Motor neuron (in vitro differentiated cells): ENCODE measurements around the gene PARD6A. TPM values are rescaled to one million over a fixed set of nuclear protein-coding genes. Genes with fewer than 3 reads are reported as not detected.
A peak's percentile ranks its signal among the peaks of the same experiment; 100 is the strongest.

Experiments
- ATAC-seq, 8 experiments: fragments of 200-7000 bp; cut with Tn5 transposase; replicated peaks in 6 of 8; 2 replicates each; pipeline ENCODE4 v1.8.0; 2021; ENCODE audit warnings: mild to moderate bottlenecking in 8 of 8, moderate library complexity in 8 of 8
- H3K27ac ChIP-seq, 2 donors: fragments of 250-450 bp; sonication (Bioruptor Pico); 2 replicates each; pipeline ENCODE4 v1.9.0; 2021; ENCODE audit warnings: antibody characterized with exemption in 2 of 2, mild to moderate bottlenecking in 2 of 2, moderate library complexity in 1 of 2
- H3K4me1 ChIP-seq, 2 donors: fragments of 250-450 bp; sonication (Bioruptor Pico); replicated peaks in 1 of 2; 2 replicates each; pipeline ENCODE4 v1.6.1; 2021; ENCODE audit warnings: antibody characterized with exemption in 2 of 2, mild to moderate bottlenecking in 2 of 2, moderate library complexity in 1 of 2
- H3K4me3 ChIP-seq, 5 donors: fragments of 250-450 bp; sonication (Bioruptor Pico); 2 replicates each; pipeline ENCODE4 v1.9.0; 2021; ENCODE audit warnings: antibody characterized with exemption in 5 of 5, mild to moderate bottlenecking in 5 of 5, moderate library complexity in 4 of 5
- WGBS, 10 experiments: fragments of 450-650 bp; shearing (Covaris generic); methylation state at CpG; one replicate each; pipeline ENCODE4 v1.0.0; 2022; 5-methylcytosine and 5-hydroxymethylcytosine counted together
- in situ Hi-C, 9 experiments: fragments of 400-800 bp; cut with MboI; loops; one replicate each; pipeline ENCODE4 v1.15.0; 2021; ENCODE audit warnings: low sequenced_read_pairs in 9 of 9, low pct_unique_long_range_greater_than_20kb in 2 of 9; ENCODE audit not compliant: unreplicated experiment in 9 of 9
- total RNA-seq, 8 experiments: library from RNA; unstranded; fragments of 300-600 nt; gene quantifications; 2 replicates each; pipeline versions ENCODE4 v1.2.3 to v1.2.4, GENCODE V29; 2022

The PARD6A gene
- total RNA-seq, 8 experiments from 2014 or later = 2.5 to 14.2 (median 12.4) TPM; not detected in 1

- in situ Hi-C loops = no loop called here
- 90 to 100% (median 94%) methylated on average over 2 to 3 of the region's 18 CpGs; no CpG with 5 or more reads in 4 of the 10 experiments for WGBS, 10 experiments
- ATAC-seq = no peak
- no peak overlapping the region for H3K27ac ChIP-seq
- H3K4me3 ChIP-seq = no peak overlapping the region
- H3K4me1 ChIP-seq = peaks cover 13 to 22% of the 10 kb centered on the region in 2 donors
These were observed 2.8 kb upstream of the PARD6A start for GRCh38 chr16:67657751-67658518.

GRCh38 chr16:67658849-67659674 is 1.7 kb upstream of the PARD6A start:
- in situ Hi-C loops = no loop called here
- Histone ChIP-seq H3K27ac (no peak overlapping the region), H3K4me1 (peaks cover 12 to 21% of the 10 kb centered on the region in 2 donors), H3K4me3 (peak overlapping the region; percentile 55 to 79 (median 70))
- WGBS, 10 experiments = 0 to 100% (median 50%) methylated on average over 1 to 4 of the region's 21 CpGs; no CpG with 5 or more reads in 5 of the 10 experiments
- no peak for ATAC-seq

GRCh38 chr16:67659675-67660563 is 841 bp upstream of the PARD6A start, which contains the start of gene ACD:
Gene ACD (minus strand): TSS chr16:67660260. CDS start chr16:67660220, 40 bp downstream.
- H3K4me3 ChIP-seq = peak within 1 kb of the TSS; percentile 55 to 79 (median 70)
- in situ Hi-C loops = no loop called here
- H3K27ac ChIP-seq = peak within 1 kb of the TSS; percentile 83 to 91
- peak; percentile 66 to 75 (median 70) for ATAC-seq
- peaks cover 10 to 12% of the 10 kb centered on the region in 2 donors for H3K4me1 ChIP-seq
- 0 to 13% (median 0%) methylated on average over 3 to 16 of the region's 83 CpGs; no CpG with 5 or more reads in 6 of the 10 experiments for WGBS, 10 experiments

- Histone ChIP-seq H3K4me1 (peaks cover 17 to 18% of the 10 kb centered on the region in 2 donors), H3K4me3 (peak overlapping the region; percentile 55 to 79 (median 70)), H3K27ac (peak overlapping the region; percentile 14 to 50)
- 0 to 50% (median 11%) methylated on average over 1 to 4 of the region's 39 CpGs; no CpG with 5 or more reads in 6 of the 10 experiments for WGBS, 10 experiments
- ATAC-seq = peak in 6 of 8 experiments; percentile 0 to 24 (median 14)
- in situ Hi-C loops = no loop called here
These were observed 471 bp downstream of the PARD6A start for GRCh38 chr16:67661101-67661761.

GRCh38 chr16:67661886-67662652 is 1.3 kb downstream of the PARD6A start:
- ATAC-seq = no peak
- in situ Hi-C loops = no loop called here
- 87 to 100% (median 93%) methylated on average over 1 to 12 of the region's 34 CpGs; no CpG with 5 or more reads in 2 of the 10 experiments for WGBS, 10 experiments
- no peak overlapping the region for H3K27ac ChIP-seq
- H3K4me3 ChIP-seq = peak overlapping the region in 3 of 5 donors; percentile 55 to 79 (median 70)
- H3K4me1 ChIP-seq = peaks cover 20 to 21% of the 10 kb centered on the region in 2 donors

- Histone ChIP-seq H3K27ac (no peak overlapping the region), H3K4me1 (peaks cover 26% of the 10 kb centered on the region in 2 donors), H3K4me3 (no peak overlapping the region)
- no peak for ATAC-seq
- in situ Hi-C loops = no loop called here
These were observed 1.9 kb downstream of the PARD6A start for GRCh38 chr16:67662653-67663010.

- WGBS, 10 experiments = 27 to 100% (median 91%) methylated on average over 1 to 8 of the region's 25 CpGs; no CpG with 5 or more reads in 4 of the 10 experiments
- no peak overlapping the region for H3K27ac ChIP-seq
- in situ Hi-C loops = no loop called here
- no peak for ATAC-seq
- peaks cover 27% of the 10 kb centered on the region in 2 donors for H3K4me1 ChIP-seq
- H3K4me3 ChIP-seq = no peak overlapping the region
These were observed 2.6 kb downstream of the PARD6A start for GRCh38 chr16:67663151-67663876.

GRCh38 chr16:67663877-67664222 is 3.1 kb downstream of the PARD6A start:
- no peak for ATAC-seq
- Histone ChIP-seq H3K4me1 (peaks cover 26% of the 10 kb centered on the region in 2 donors), H3K4me3 (no peak overlapping the region), H3K27ac (no peak overlapping the region)
- in situ Hi-C loops = no loop called here
- 100% methylated on average over 1 of the region's 6 CpGs; no CpG with 5 or more reads in 9 of the 10 experiments for WGBS, 10 experiments

- in situ Hi-C loops = no loop called here
- H3K27ac ChIP-seq = no peak overlapping the region
- ATAC-seq = no peak
- H3K4me3 ChIP-seq = no peak overlapping the region
- WGBS, 10 experiments = 33 to 100% (median 84%) methylated on average over 1 to 3 of the region's 4 CpGs; no CpG with 5 or more reads in 5 of the 10 experiments
- H3K4me1 ChIP-seq = peaks cover 22% of the 10 kb centered on the region in 2 donors
These were observed 3.5 kb downstream of the PARD6A start for GRCh38 chr16:67664258-67664657.

- H3K4me3 ChIP-seq = no peak overlapping the region
- in situ Hi-C loops = no loop called here
- ATAC-seq = no peak
- H3K27ac ChIP-seq = no peak overlapping the region
- peaks cover 21% of the 10 kb centered on the region in 2 donors for H3K4me1 ChIP-seq
- 93 to 100% (median 98%) methylated on average over 1 to 4 of the region's 7 CpGs; no CpG with 5 or more reads in 4 of the 10 experiments for WGBS, 10 experiments
These were observed 4.1 kb downstream of the PARD6A start for GRCh38 chr16:67664871-67665270.

- peak overlapping the region; percentile 55 to 66 (median 64) for H3K4me3 ChIP-seq
- no peak overlapping the region for H3K27ac ChIP-seq
- in situ Hi-C loops = no loop called here
- H3K4me1 ChIP-seq = peaks cover 21% of the 10 kb centered on the region in 2 donors
- no peak for ATAC-seq
- 40 to 100% (median 66%) methylated on average over 1 to 5 of the region's 5 CpGs; no CpG with 5 or more reads in 4 of the 10 experiments for WGBS, 10 experiments
These were observed 4.8 kb downstream of the PARD6A start for GRCh38 chr16:67665598-67665997.
